WTC11 (cell line): ENCODE data around the gene DOK5. TPM values are rescaled to one million over a fixed set of nuclear protein-coding genes. Genes with fewer than 3 reads are reported as not detected.

Experiments
- ATAC-seq: fragments of 200-7000 bp; cut with Tn5 transposase; 2 replicates; pipeline ENCODE4 v1.10.0; 2021; ENCODE audit warnings: mild to moderate bottlenecking, moderate library complexity
- CTCF ChIA-PET: fragments of 300-600 bp; sonication (Branson Sonifier 250); formaldehyde crosslinking; loops from one replicate; lab custom pipeline; 2021; ENCODE audit warnings: antibody characterized with exemption; lab: Charles Lee
- POLR2A ChIA-PET: fragments of 350-600 bp; sonication (Branson Sonifier 250); formaldehyde crosslinking; loops from one replicate; lab custom pipeline; 2021; ENCODE audit warnings: antibody characterized with exemption; lab: Charles Lee
- DNase-seq: peaks from one replicate; pipeline ENCODE4 v3.0.0; 2021; ENCODE audit warnings: low spot score
- H3K27ac Mint-ChIP-seq: 2 replicates; pipeline ENCODE4 v1.8.0; 2021; ENCODE audit warnings: mixed read lengths
- H3K27me3 Mint-ChIP-seq: 2 replicates; pipeline ENCODE4 v1.8.0; 2021; ENCODE audit warnings: low read depth, mild to moderate bottlenecking, moderate library complexity, mixed read lengths
- H3K36me3 Mint-ChIP-seq: 2 replicates; pipeline ENCODE4 v1.8.0; 2021; ENCODE audit warnings: mixed read lengths
- H3K4me1 Mint-ChIP-seq: 2 replicates; pipeline ENCODE4 v1.8.0; 2022; ENCODE audit warnings: mixed read lengths
- H3K4me3 Mint-ChIP-seq: 2 replicates; pipeline ENCODE4 v1.8.0; 2021; ENCODE audit warnings: mild to moderate bottlenecking, moderate library complexity, mixed read lengths
- H3K9me3 Mint-ChIP-seq: 2 replicates; pipeline ENCODE4 v1.8.0; 2021; ENCODE audit warnings: mixed read lengths
- JUN ChIP-seq: sonication (generic); formaldehyde crosslinking; IDR thresholded peaks from 2 replicates; pipeline ENCODE4 v1.8.0; 2023; ENCODE audit warnings: mild to moderate bottlenecking, missing genetic modification reagents
- KAT7 ChIP-seq: sonication (generic); formaldehyde crosslinking; IDR thresholded peaks from 2 replicates; pipeline ENCODE4 v1.8.1; 2023; ENCODE audit warnings: missing genetic modification reagents, mild to moderate bottlenecking, borderline replicate concordance
- NFYB ChIP-seq: sonication (generic); formaldehyde crosslinking; conservative IDR thresholded peaks from 2 replicates; pipeline ENCODE4 v1.8.0; 2022; ENCODE audit warnings: low read depth, missing genetic modification reagents
- SMAD4 ChIP-seq: sonication (generic); formaldehyde crosslinking; IDR thresholded peaks from 2 replicates; pipeline ENCODE4 v1.8.0; 2022; ENCODE audit warnings: mild to moderate bottlenecking, missing genetic modification reagents
- SP1 ChIP-seq: sonication (generic); formaldehyde crosslinking; conservative IDR thresholded peaks from 2 replicates; pipeline ENCODE4 v1.8.1; 2022; ENCODE audit warnings: missing genetic modification reagents
- ZBTB43 ChIP-seq: sonication (generic); formaldehyde crosslinking; IDR thresholded peaks from 2 replicates; pipeline ENCODE4 v1.8.1; 2023; ENCODE audit warnings: mild to moderate bottlenecking, missing genetic modification reagents
- ZNF138 ChIP-seq: sonication (generic); formaldehyde crosslinking; conservative IDR thresholded peaks from 2 replicates; pipeline ENCODE4 v1.8.1; 2022; ENCODE audit warnings: mild to moderate bottlenecking, moderate library complexity, missing genetic modification reagents
- ZNF219 ChIP-seq: sonication (generic); formaldehyde crosslinking; IDR thresholded peaks from 2 replicates; pipeline ENCODE4 v1.8.0; 2023; ENCODE audit warnings: missing genetic modification reagents, mild to moderate bottlenecking, borderline replicate concordance
- ZNF317 ChIP-seq: sonication (generic); formaldehyde crosslinking; IDR thresholded peaks from 2 replicates; pipeline ENCODE4 v1.8.1; 2023; ENCODE audit warnings: low read depth, mild to moderate bottlenecking, moderate library complexity, missing genetic modification reagents, borderline replicate concordance
- ZNF532 ChIP-seq: fragments of 250-450 bp; sonication (Bioruptor Pico); IDR thresholded peaks from 2 replicates; pipeline ENCODE4 v1.9.0; 2021; ENCODE audit warnings: mild to moderate bottlenecking, borderline replicate concordance
- total RNA-seq: library from RNA; stranded (reverse); gene quantifications from 3 replicates; pipeline ENCODE4 v1.2.3, GENCODE V29; 2021
- TF ChIP-seq, protein P1 (sequence below): fragments of 250-450 bp; sonication (Bioruptor Pico); conservative IDR thresholded peaks from 2 replicates; pipeline ENCODE4 v1.9.0; 2021; ENCODE audit warnings: mild to moderate bottlenecking
- TF ChIP-seq, protein P2 (sequence below): sonication (generic); formaldehyde crosslinking; IDR thresholded peaks from 2 replicates; pipeline ENCODE4 v1.8.1; 2022; ENCODE audit warnings: missing genetic modification reagents, borderline replicate concordance
- TF ChIP-seq, protein P3 (sequence below): sonication (generic); formaldehyde crosslinking; IDR thresholded peaks from 2 replicates; pipeline ENCODE4 v1.8.0; 2022; ENCODE audit warnings: missing genetic modification reagents

Gene DOK5
- total RNA-seq, 1 experiment from 2014 or later = 10.1 TPM

- CTCF ChIA-PET = interaction anchor here (0.7 kb wide), 1 partner anchor 790 kb away, joined by 4 read pairs; no protein-coding TSS in a partner anchor
Measured at GRCh38 chr20:54476169-54477009, 996 bp downstream of the DOK5 start.

DNA sequence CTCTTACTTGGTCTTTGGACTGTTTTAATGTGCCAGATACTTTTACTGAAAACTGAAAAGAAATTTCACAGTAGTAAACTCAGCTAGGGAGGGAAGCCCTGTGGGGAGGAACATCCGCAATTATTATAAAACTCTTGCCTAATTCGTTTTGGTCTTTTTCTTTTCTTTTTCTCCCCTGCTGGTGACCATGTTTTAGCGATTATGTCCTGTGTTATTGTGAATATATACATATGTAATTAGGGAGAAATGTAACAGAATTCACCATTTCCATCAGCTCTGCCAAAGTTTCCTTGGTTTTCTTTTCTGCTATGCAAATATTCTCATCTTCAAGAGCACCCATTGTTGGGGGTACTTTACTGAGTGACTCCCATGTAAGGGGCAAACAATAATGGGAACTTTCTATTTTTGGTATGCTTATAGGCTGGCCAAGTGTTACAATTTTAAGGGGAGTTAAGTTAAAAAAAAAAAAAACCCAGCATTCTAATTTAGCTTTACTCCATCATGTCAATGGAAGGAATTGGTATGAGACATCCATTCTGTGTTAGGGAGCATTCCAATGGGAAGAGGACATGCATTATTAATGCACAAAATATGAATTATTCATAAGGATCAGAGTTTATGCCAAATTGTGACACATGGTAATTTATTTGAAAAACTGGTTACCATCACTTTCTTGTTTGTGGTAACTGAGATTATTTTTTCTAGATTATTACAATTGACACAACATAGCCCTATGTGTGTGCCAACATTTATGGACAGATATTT is 2.0 kb downstream of the DOK5 start:
- no peaks in the 10 kb centered on the region for H3K9me3 Mint-ChIP-seq
- ATAC-seq (no peak), DNase-seq (no peak)
- CTCF ChIA-PET = no interaction called here
- peaks cover 40% of the 10 kb centered on the region for H3K4me1 Mint-ChIP-seq
- H3K27ac Mint-ChIP-seq = no peak overlapping the region
- POLR2A ChIA-PET = no interaction called here
- H3K27me3 Mint-ChIP-seq = peaks cover 29% of the 10 kb centered on the region
- H3K4me3 Mint-ChIP-seq = peak overlapping the region; percentile 91
- no peaks in the 10 kb centered on the region for H3K36me3 Mint-ChIP-seq
- TF ChIP-seq NFYB (CRISPR knock-in tag) (no peak), SP1 (no peak), ZNF219 (CRISPR knock-in tag) (no peak), ZNF532 (CRISPR knock-in tag) (no peak), ZNF317 (no peak), ZBTB43 (CRISPR knock-in tag) (no peak), SMAD4 (CRISPR knock-in tag) (no peak), ZNF138 (CRISPR knock-in tag) (no peak), KAT7 (CRISPR knock-in tag) (no peak)
- TF ChIP-seq, protein P1, sequence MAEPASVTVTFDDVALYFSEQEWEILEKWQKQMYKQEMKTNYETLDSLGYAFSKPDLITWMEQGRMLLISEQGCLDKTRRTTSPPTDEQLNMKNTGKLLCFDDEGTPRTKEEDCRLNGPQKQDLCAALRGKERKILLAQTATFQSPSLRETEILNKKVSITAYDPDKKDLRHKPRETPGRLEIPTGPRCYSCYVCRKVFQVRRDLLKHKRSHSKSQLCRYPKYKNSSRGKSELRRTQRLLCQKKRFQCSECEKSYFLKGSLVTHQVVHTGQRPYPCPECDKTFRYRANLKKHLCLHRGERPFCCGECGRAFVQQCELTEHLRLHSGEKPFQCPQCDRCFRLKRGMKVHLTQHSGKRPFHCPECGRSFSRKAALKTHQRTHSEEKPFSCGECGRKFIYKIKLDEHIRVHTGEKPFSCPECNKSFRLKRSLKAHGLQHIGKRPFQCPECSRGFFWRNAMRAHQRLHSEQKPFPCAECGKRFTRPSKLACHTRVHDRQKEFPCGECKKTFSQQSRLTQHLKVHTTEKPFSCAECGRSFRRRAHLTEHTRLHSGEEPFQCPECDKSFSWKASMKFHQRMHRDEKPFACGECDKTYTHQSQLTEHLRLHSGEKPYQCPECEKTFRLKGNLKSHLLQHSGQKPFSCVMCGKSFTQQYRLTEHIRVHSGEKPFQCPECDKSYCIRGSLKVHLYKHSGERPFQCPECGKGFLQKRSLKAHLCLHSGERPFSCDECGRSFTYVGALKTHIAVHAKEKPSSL (CRISPR knock-in tag) = no peak
- TF ChIP-seq, protein P2, sequence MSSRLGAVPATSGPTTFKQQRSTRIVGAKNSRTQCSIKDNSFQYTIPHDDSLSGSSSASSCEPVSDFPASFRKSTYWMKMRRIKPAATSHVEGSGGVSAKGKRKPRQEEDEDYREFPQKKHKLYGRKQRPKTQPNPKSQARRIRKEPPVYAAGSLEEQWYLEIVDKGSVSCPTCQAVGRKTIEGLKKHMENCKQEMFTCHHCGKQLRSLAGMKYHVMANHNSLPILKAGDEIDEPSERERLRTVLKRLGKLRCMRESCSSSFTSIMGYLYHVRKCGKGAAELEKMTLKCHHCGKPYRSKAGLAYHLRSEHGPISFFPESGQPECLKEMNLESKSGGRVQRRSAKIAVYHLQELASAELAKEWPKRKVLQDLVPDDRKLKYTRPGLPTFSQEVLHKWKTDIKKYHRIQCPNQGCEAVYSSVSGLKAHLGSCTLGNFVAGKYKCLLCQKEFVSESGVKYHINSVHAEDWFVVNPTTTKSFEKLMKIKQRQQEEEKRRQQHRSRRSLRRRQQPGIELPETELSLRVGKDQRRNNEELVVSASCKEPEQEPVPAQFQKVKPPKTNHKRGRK (CRISPR knock-in tag) = no peak

More at GRCh38 chr20:54476169-54477009, 996 bp downstream of the DOK5 start:
- Mint-ChIP-seq H3K27me3 (peaks cover 29% of the 10 kb centered on the region), H3K4me1 (peaks cover 39% of the 10 kb centered on the region), H3K27ac (no peak overlapping the region), H3K9me3 (no peaks in the 10 kb centered on the region), H3K36me3 (no peaks in the 10 kb centered on the region), H3K4me3 (peak overlapping the region; percentile 91)
- POLR2A ChIA-PET = no interaction called here
- TF ChIP-seq JUN = no peak
- TF ChIP-seq, protein P3, sequence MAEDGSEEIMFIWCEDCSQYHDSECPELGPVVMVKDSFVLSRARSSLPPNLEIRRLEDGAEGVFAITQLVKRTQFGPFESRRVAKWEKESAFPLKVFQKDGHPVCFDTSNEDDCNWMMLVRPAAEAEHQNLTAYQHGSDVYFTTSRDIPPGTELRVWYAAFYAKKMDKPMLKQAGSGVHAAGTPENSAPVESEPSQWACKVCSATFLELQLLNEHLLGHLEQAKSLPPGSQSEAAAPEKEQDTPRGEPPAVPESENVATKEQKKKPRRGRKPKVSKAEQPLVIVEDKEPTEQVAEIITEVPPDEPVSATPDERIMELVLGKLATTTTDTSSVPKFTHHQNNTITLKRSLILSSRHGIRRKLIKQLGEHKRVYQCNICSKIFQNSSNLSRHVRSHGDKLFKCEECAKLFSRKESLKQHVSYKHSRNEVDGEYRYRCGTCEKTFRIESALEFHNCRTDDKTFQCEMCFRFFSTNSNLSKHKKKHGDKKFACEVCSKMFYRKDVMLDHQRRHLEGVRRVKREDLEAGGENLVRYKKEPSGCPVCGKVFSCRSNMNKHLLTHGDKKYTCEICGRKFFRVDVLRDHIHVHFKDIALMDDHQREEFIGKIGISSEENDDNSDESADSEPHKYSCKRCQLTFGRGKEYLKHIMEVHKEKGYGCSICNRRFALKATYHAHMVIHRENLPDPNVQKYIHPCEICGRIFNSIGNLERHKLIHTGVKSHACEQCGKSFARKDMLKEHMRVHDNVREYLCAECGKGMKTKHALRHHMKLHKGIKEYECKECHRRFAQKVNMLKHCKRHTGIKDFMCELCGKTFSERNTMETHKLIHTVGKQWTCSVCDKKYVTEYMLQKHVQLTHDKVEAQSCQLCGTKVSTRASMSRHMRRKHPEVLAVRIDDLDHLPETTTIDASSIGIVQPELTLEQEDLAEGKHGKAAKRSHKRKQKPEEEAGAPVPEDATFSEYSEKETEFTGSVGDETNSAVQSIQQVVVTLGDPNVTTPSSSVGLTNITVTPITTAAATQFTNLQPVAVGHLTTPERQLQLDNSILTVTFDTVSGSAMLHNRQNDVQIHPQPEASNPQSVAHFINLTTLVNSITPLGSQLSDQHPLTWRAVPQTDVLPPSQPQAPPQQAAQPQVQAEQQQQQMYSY (CRISPR knock-in tag) = peak; percentile 48; the same call in 1 of the 2 replicates
- peak; percentile 16 for DNase-seq
- peak; percentile 6 for ATAC-seq
